Measurements from ENCODE around the gene KIF16B.

Gene KIF16B

DNA sequence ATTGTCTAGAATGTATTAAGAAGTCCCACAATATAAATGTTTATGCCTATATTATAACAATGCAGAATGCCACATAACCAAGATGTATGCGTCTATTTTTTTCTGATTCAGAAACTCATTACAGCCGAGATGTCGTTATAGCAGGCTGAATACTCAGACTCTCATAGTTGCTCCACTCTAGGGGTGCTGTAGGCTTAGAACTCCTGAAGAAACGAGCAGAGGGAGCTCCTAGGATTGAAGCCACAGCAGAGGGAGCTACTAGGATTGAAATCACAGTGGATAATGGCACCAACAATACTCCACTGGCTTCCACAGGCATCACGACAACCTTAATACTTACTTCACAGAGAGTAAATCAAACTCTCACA lies 208.9 kb downstream of the KIF16B start:
- DNase-seq (ENCODE audit: low read depth in 1 of 2, low spot score in 1 of 2), result no peak

DNA sequence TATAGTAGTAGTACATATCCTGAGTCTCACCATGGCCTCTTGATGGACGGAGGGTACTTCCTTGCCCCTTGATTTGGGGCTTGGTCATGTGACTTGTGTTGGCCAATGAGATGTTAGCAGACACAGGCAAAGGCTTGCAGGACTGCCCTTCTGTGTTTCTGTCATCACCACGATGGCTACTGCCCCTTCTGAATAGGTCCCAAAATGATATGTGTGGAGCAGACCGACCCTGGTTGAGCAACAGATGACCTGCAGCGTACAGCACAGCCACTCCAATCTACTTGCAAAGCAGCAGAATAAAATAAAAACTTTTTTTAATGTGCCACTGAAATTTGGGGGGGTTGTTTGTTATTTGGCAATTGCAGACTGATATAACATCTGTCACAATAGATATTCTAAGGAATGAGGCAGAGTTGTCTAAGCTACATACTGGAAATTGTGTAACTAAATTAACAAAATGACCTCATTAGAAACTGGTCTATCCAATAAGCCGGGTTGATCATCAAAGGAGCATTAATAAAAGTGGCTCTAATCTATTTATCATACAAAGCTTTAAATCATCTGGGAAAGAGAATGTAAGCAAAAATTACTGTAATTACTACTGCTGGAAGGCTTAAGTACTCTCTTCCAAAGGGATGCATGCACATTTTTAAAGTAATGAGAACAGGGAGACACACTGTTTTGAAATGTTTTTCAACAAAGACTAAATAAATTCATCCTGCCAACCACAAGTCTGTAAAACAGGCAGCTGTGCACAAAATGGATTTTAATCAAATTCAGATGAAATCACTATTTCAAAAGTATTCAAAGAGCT lies 209.5 kb downstream of the KIF16B start:
- DNase-seq (ENCODE audit: low read depth in 1 of 2, low spot score in 1 of 2), result no peak

DNA sequence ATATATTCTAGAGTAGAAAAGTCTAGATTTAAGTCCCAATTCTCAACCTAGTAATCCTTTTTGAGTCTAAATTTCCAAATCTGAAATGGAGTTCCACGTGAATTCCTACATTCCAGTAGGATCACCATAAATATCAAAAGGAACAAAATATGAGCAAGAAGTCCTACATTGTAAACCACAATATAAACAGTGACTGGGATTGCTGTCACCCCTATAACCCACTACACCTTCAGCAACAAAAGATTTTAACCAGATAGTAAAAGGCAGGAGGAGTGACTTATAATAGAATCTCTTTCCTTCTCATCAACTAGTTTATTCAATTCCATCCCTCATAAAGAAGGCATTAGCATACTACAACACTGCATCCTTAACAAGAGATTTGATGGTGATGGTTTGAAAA lies 210.6 kb downstream of the KIF16B start:
- no peak for DNase-seq (ENCODE audit: low read depth in 1 of 2, low spot score in 1 of 2)

DNA sequence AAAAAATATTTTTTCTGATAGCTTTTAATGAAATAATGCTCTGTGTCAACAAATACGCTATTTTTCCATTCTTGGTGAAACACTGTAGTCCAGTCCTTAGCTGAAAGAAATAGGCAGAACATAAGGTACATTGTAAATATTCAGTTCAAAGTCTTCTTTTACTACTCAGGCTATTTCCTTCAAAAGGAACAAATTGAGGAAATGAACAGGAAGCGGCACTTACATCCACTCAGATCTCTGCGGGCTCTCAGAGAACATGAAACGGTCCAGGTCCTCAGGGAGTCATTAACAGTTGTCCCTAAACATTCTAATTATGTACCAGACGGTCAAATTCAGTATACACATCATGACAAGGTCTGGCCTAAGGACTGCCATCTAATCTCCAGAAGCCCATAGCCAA lies 212.6 kb downstream of the KIF16B start:
- no peak for DNase-seq (ENCODE audit: low read depth in 1 of 2, low spot score in 1 of 2)

DNA sequence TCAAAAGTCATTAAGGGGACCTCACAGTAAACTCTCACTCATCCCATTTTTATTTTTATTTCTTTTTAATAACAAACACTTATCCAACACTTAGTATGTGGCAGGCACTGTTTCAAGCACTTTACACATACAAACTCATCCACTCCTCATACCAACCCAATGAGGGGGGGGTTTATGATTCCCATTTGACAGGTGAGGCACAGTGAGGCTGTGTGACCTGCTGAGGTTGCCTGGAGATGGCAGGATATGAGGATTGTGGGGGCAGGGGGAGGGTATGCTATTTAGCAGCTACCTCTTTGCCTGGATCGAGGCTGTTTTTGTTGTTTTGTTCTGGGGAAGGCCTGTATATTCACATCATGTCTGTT lies 219.8 kb downstream of the KIF16B start:
- DNase-seq (ENCODE audit: low read depth in 1 of 2, low spot score in 1 of 2), result no peak

GRCh38 chr20:16352751-16353416 lies 220.4 kb downstream of the KIF16B start:
- DNase-seq (ENCODE audit: low read depth in 1 of 2, low spot score in 1 of 2), result no peak

- no peak for DNase-seq (ENCODE audit: low read depth in 1 of 2, low spot score in 1 of 2)
Observed at GRCh38 chr20:16352321-16352720, 220.9 kb downstream of the KIF16B start.

DNA sequence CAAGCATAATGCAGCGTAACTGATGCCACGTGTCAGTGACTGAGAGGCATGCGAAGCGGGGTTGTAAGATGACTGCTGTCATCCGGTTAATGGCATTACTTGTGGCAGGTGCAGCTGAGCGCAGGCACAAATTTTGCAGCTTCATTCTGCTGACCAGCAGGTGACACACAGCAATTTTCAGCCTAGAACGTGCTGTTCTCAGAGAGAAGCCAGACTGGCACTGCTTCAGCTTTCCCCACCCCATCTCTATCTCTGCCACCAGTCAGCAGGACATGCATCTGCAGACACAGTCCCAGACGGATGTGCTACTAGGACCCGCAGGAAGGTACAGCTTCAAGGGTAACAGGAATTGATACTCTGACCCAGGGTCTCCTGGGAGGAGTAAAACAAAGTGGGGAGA lies 221.8 kb downstream of the KIF16B start:
- DNase-seq (ENCODE audit: low read depth in 1 of 2, low spot score in 1 of 2), result no peak

DNA sequence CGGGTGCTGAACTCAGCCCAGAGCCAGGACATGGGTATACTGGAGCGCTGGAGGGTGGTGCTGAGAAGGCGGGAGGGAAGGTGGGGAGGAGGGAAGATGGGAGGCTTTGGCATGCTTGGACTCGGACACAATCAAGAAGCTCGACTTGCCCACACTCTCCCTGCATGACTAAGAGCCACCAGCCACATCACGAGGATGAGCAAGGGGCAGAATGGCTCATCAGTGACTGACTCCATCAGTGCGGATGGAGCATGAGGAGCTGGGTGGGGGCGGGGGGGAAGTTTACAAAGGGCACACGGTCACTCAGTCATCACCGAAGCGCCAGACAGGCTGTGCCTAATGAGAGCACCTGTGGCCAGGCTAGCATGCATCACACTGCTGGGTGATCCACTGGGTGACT lies 222.8 kb downstream of the KIF16B start:
- no peak for DNase-seq (ENCODE audit: low read depth in 1 of 2, low spot score in 1 of 2)

GRCh38 chr20:16349523-16350260 lies 223.6 kb downstream of the KIF16B start:
- DNase-seq (ENCODE audit: low read depth in 1 of 2, low spot score in 1 of 2), result no peak

DNA sequence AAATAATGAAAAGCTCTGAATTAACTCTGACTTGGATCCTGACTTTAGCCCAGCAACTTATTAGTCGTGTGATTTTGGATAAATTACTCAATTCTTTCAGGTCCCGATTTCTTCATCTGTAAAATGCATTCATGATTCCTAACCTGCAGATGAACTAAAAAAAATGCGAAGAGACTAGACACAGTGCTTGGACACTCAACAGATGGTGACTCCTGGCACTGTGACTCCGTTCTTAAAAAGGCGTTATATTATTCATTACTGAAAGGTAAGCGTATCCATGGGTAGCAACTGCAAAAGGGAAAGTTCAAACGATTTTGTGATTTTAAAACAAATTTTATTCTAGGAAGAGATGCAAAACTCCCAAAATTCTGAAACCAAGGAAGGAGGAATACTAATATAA lies 226.3 kb downstream of the KIF16B start:
- DNase-seq (ENCODE audit: low read depth in 1 of 2, low spot score in 1 of 2), result no peak

- no peak for DNase-seq (ENCODE audit: low read depth in 1 of 2, low spot score in 1 of 2)
Observed at GRCh38 chr20:16337707-16338106, 235.5 kb downstream of the KIF16B start.

DNA sequence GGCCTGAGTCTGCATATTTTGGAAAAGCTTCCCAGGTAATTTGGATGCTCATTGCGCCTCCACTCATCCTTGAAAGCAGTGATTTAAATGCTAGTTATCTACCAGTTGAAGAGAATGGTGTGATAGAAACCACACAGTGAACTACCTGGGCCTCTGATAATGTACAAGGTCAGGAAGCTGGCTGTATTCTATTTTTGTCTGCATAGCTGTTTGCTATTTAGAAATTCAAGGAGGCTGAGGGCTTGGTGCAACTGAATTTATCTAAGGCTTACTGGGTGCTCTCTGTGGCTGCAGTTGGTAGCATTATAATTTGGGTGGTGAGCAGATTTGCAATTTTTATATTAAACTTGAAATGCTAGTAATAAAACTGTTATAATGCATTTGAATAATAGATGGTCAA lies 245.6 kb downstream of the KIF16B start:
- DNase-seq (ENCODE audit: low read depth in 1 of 2, low spot score in 1 of 2), result no peak

DNA sequence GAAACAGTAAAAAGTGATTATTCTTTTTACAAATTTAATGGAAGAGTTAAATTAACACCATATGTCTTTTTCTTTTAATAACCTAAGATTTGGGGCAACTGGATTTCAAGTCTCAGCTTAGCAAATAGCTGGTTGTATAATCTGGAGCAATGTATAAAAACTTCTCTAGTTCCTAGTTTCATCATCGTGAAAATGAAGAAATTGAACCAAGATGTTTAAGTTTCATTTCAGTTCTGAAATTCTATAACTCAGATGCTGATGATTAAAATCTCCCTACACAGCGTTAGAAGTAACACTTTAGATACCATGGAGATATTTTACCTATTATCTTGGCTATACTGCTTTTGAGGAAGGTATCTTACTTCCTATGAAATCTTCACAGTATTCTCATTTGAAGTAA lies 252.0 kb downstream of the KIF16B start:
- no peak for DNase-seq (ENCODE audit: low read depth in 1 of 2, low spot score in 1 of 2)

DNA sequence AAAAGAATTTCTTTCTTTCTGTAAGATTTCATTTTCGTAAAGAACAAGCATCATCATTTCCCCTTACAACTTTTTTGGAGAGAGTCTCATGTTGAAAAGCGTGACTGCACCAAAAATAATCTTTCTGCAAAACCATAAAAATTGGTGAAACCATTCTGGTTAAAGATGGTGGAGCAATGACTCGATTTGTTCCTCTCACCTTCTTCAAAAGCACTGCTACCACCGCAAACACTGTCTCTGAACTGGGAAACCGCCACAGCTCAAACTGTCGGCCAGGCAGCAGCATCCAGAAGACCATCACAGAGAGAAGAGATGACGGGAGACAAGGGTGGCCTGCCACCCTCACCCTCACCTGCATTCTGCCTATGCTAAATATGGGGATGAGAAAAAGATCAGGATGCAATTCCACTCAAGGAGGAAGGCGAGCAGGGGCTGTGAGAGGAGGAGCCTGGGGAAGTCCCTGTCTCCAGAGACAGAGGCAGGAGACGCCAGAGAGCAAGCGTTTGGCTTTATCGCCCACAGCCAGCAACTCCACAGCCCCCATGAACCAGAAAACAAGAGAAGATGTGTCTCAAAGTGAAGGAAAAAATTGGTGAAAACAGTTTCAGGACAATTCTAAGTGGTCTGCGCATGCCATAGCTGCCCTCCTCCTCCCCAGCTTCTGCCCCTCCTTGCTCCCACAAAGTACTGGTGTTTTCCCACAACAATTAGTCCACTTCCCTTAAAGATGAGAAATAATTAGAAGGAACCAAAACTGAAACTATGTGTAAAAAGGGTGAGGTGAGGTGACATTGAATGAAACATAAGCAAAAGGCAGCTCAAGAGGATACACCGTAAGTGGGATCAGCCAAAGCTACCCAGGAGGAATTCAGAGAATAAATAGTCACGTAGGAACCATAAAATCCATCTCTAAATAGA lies 255.5 kb downstream of the KIF16B start:
- no peak for DNase-seq (ENCODE audit: low read depth in 1 of 2, low spot score in 1 of 2)

DNA sequence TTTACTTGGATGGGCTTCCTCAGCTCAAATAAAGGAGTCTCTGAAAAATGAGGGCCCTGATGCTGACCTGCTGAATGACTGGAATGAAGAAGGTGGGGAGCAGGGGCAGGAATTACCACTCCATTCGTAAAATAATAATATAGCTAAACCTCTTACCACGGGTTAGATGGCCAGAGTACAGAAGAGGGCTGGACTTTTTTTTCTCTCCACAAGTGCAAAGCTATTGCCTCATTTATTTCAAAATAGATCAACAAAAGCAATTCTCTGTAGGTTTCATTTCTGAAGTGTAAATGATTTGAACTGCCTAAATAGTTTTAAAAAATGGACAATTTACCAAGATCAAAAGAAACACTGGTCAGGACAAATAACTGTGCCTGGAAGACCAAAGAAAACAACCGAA lies 256.7 kb downstream of the KIF16B start:
- no peak for DNase-seq (ENCODE audit: low read depth in 1 of 2, low spot score in 1 of 2)

DNA sequence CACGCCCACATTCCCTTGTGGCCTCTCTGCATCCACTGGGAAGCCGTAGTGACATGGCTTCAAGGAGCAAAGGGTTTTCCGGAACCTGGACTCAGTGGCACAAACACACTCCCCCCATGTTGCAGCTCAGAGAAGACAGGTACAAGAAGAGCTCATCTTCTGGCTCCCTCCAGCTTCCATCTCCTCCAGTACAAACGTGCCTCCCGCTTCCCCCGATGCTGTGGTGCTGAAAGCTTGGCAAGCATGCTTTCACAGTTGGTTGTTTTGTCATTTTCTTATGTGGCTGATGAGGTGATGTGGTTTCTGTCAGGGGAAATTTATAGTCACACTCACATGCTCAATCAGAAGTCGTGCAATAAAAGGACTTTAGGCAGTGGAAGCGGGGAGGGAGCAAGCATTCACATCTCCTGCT lies 258.5 kb downstream of the KIF16B start:
- DNase-seq (ENCODE audit: low read depth in 1 of 2, low spot score in 1 of 2), result no peak

- no peak for DNase-seq (ENCODE audit: low read depth in 1 of 2, low spot score in 1 of 2)
Observed at GRCh38 chr20:16314320-16314719, 258.9 kb downstream of the KIF16B start.

DNA sequence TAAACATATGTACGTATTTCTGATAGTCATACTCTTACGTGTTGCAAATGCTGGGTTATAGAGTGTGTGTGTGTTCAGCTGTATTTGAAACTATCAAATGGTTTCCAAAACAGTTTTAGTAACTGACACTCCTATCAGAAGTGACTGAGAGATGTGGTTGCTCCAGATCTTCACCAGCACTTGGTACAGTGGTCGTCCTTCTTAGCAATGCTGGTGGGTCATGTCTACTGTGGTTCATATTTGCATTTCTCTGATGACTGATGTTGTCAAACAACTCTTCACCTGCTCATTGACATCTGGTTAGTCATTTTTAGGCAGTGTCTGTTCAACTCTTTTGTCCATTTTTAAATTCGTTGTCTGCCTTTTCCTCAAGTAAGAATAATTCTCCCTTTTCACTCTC lies 259.3 kb downstream of the KIF16B start:
- no peak for DNase-seq (ENCODE audit: low read depth in 1 of 2, low spot score in 1 of 2)

GRCh38 chr20:16312998-16313397 lies 260.2 kb downstream of the KIF16B start:
- no peak for DNase-seq (ENCODE audit: low read depth in 1 of 2, low spot score in 1 of 2)

DNA sequence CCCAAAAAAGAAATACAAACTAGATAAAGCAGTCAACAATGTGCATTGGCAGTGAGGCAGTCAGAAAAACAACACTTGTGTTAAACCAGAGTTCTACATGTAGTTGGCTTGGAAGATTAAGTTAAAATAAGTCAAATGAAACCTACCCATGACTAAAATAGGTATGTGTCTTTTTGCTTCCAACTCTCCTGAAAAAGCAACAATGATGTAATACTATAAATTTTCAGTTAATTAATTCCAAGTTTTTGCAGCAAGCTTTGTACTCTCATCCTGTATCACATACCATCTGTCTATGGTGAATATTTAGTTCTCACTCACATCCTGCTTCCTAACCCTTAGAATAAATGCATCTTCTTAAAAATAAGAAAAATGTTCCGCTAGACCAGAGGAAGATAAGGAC lies 261.5 kb downstream of the KIF16B start:
- no peak for DNase-seq (ENCODE audit: low read depth in 1 of 2, low spot score in 1 of 2)
